Thoracic aorta (tissue), 2 donors: ENCODE results near the gene KCNB1. TPM values are rescaled to one million over a fixed set of nuclear protein-coding genes. Genes with fewer than 3 reads are reported as not detected.
A peak's percentile ranks its signal among the peaks of the same experiment; 100 is the strongest.

Source experiments
- ATAC-seq: fragments of 150-250 bp; one replicate; pipeline ENCODE4 v1.8.0; 2017; ENCODE audit warnings: low read depth; ENCODE audit not compliant: insufficient number of reproducible peaks, low FRiP score
- DNase-seq: peaks from one replicate; pipeline ENCODE4 v3.0.0-alpha.2; 2020; ENCODE audit warnings: low spot score
- H3K27ac ChIP-seq, 2 donors: fragments of 200-600 bp; sonication (generic); 1 replicate in 1 of 2; 2 replicates in 1 of 2; pipeline ENCODE4 v1.5.1; 2016; ENCODE audit warnings: mild to moderate bottlenecking in 2 of 2, moderate library complexity in 2 of 2
- H3K27me3 ChIP-seq: fragments of 200-600 bp; sonication (generic); replicated peaks from 2 replicates; pipeline ENCODE4 v1.6.0; 2016; ENCODE audit warnings: mild to moderate bottlenecking; ENCODE audit not compliant: insufficient read depth
- H3K36me3 ChIP-seq: fragments of 200-600 bp; sonication (generic); one replicate; pipeline ENCODE4 v1.5.1; 2016
- H3K4me1 ChIP-seq, 2 donors: fragments of 200-600 bp; sonication (generic); 1 replicate in 1 of 2; 2 replicates in 1 of 2; pipeline versions ENCODE4 v1.5.1 to v1.6.0; 2016; ENCODE audit warnings: low read depth in 2 of 2, mild to moderate bottlenecking in 1 of 2; ENCODE audit not compliant: control insufficient read depth in 1 of 2
- H3K4me3 ChIP-seq: fragments of 200-600 bp; sonication (generic); 2 replicates; pipeline ENCODE4 v1.5.1; 2016; ENCODE audit warnings: mild to moderate bottlenecking
- H3K9me3 ChIP-seq: fragments of 200-600 bp; sonication (generic); 2 replicates; pipeline ENCODE4 v1.5.1; 2016
- CTCF ChIP-seq: fragments of 200-600 bp; sonication (generic); IDR thresholded peaks from one replicate; pipeline ENCODE4 v1.5.1; 2019; ENCODE audit warnings: antibody characterized with exemption
- total RNA-seq, 2 donors: library from RNA; depleted of rRNA; stranded (reverse); fragments of >200 nt; gene quantifications; one replicate each; pipeline versions ENCODE4 v1.1.0 to v1.2.3, GENCODE V29; 2016

KCNB1 gene
- total RNA-seq, 2 donors from 2014 or later = 1.4 to 2.3 TPM

- Histone ChIP-seq H3K9me3 (no peaks in the 10 kb centered on the region), H3K4me3 (peak overlapping the region; percentile 46), H3K27me3 (no peaks in the 10 kb centered on the region), H3K36me3 (peaks cover 65% of the 10 kb centered on the region), H3K4me1 (peaks cover 27 to 88% of the 10 kb centered on the region in 2 donors), H3K27ac (peak overlapping the region; percentile 56 to 84)
- DNase-seq (no peak), ATAC-seq (no peak)
- no peak for TF ChIP-seq CTCF
Observed at GRCh38 chr20:49510562-49511122, 28.2 kb upstream of the KCNB1 start.

GRCh38 chr20:49508435-49509199 is 26.1 kb upstream of the KCNB1 start:
- Histone ChIP-seq H3K9me3 (no peaks in the 10 kb centered on the region), H3K4me1 (peaks cover 30 to 85% of the 10 kb centered on the region in 2 donors), H3K4me3 (no peak overlapping the region), H3K27me3 (no peaks in the 10 kb centered on the region), H3K36me3 (peaks cover 48% of the 10 kb centered on the region), H3K27ac (peak overlapping the region; percentile 46 to 69)
- TF ChIP-seq CTCF = peak; percentile 54
- ATAC-seq = no peak
- DNase-seq = no peak

- TF ChIP-seq CTCF = no peak
- peak overlapping the region; percentile 46 to 69 for H3K27ac ChIP-seq
- ATAC-seq = no peak
- H3K9me3 ChIP-seq = no peaks in the 10 kb centered on the region
- peaks cover 41% of the 10 kb centered on the region for H3K36me3 ChIP-seq
- peaks cover 30 to 84% of the 10 kb centered on the region in 2 donors for H3K4me1 ChIP-seq
- no peak overlapping the region for H3K4me3 ChIP-seq
- DNase-seq = no peak
- H3K27me3 ChIP-seq = no peaks in the 10 kb centered on the region
Observed at GRCh38 chr20:49507741-49508434, 25.4 kb upstream of the KCNB1 start.

GRCh38 chr20:49505518-49505917 is 23.1 kb upstream of the KCNB1 start:
- peaks cover 20 to 60% of the 10 kb centered on the region in 2 donors for H3K4me1 ChIP-seq
- no peaks in the 10 kb centered on the region for H3K27me3 ChIP-seq
- no peak for TF ChIP-seq CTCF
- H3K9me3 ChIP-seq = no peaks in the 10 kb centered on the region
- peaks cover 28% of the 10 kb centered on the region for H3K36me3 ChIP-seq
- H3K27ac ChIP-seq = peak overlapping the region in 1 of 2 donors; percentile 46
- ATAC-seq = no peak
- DNase-seq = no peak
- no peak overlapping the region for H3K4me3 ChIP-seq

- ATAC-seq = no peak
Observed at GRCh38 chr20:49503176-49503575, 20.7 kb upstream of the KCNB1 start.

More at GRCh38 chr20:49503176-49503575, 20.7 kb upstream of the KCNB1 start:
- Histone ChIP-seq H3K27ac (peak overlapping the region; percentile 59 to 68), H3K27me3 (no peaks in the 10 kb centered on the region), H3K4me3 (no peak overlapping the region), H3K4me1 (peaks cover 7 to 38% of the 10 kb centered on the region in 2 donors), H3K9me3 (no peaks in the 10 kb centered on the region), H3K36me3 (peaks cover 23% of the 10 kb centered on the region)
- no peak for TF ChIP-seq CTCF
- DNase-seq = no peak
